Measurements from ENCODE around the gene RRP7A. TPM values are rescaled to one million over a fixed set of nuclear protein-coding genes. Genes with fewer than 3 reads are reported as not detected.
"Not testable (repeated sequence)": the region's sequence is repeated elsewhere in the genome, so short reads cannot be mapped to it uniquely, and the experiment has no call there.

The RRP7A gene
- total RNA-seq, 1 donor from 2014 or later = 27.2 TPM

DNA sequence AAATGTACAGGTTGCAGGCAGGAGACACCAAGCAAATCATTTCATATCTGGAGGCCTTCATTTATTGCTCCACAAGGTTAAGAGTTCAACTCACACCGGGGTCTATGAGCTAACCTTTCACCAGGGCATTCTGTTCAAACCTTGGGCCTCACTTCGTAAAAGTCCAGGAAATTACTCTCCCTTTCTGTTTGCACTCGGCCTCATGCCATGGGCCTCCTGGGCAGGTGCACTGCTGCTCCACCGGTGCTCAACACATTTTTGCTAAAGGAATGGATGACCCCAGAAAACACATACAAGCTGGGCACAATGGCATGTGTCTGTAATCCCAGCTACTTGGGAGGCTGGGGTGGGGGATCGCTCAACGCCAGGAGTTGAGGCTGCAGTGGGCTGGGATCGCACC is 16.6 kb upstream of the RRP7A start:
- no peak for DNase-seq (ENCODE audit: low read depth in 2 of 2)

DNA sequence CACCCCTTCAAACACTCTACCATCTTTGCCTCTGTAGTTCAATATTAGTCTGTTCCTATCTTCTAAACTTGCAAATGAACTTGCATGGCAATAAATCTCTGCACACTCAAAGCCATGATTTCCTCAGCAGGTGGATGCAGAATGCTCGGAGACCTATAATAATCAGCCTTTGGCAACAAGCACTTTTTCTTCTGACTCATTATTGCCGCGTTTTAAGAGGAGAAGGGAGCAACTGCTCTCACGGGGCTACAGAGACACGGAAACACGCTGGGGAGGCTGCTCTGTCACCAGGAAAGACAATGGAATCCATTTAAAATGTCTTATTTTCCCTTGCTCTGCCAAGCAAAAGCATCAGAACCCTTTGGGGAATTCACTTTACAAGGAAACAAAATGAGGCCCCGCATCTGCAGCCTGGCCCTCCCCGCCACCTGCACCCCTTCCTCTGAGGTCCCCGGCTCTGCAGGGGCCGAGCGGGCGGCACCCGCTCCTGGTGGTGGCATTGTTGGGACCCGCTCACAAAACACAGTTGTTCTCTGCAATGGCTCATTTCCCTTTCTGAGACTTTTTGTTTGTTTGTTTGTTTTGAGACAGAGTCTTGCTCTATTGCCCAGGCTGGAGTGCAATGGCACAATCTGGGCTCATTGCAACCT is 15.6 kb upstream of the RRP7A start:
- not testable (repeated sequence) for DNase-seq (ENCODE audit: low read depth in 2 of 2)

GRCh38 chr22:42533638-42533977 is 14.0 kb upstream of the RRP7A start:
- no peak for DNase-seq (ENCODE audit: low read depth in 2 of 2)

- not testable (repeated sequence) for DNase-seq (ENCODE audit: low read depth in 2 of 2)
Observed at GRCh38 chr22:42531401-42532084, 11.9 kb upstream of the RRP7A start.

DNA sequence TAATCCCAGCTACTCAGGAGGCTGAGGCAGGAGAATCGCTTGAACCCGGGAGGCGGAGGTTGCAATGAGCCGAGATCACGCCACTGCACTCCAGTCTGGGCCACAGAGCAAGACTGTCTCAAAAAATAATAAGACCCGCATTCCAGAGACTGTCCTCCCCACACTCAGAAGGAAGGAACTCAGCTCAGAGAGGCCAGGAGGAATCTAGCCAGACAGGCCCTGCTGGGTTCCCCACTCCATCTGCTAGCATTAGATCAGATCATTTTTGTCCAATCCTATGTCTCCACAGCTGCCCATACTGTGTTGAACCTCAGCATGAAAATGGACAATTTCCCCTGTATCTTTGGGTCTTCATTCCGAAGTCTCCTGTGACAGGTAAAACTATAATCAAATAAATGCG is 9.8 kb upstream of the RRP7A start:
- DNase-seq (ENCODE audit: low read depth in 2 of 2) = not testable (repeated sequence)

GRCh38 chr22:42528591-42529307 is 9.2 kb upstream of the RRP7A start:
- no peak for DNase-seq (ENCODE audit: low read depth in 2 of 2)

- no peak for DNase-seq (ENCODE audit: low read depth in 2 of 2)
Observed at GRCh38 chr22:42522546-42522945, 3.0 kb upstream of the RRP7A start.

GRCh38 chr22:42521228-42521546 is 1.6 kb upstream of the RRP7A start:
- no peak for DNase-seq (ENCODE audit: low read depth in 2 of 2)

DNA sequence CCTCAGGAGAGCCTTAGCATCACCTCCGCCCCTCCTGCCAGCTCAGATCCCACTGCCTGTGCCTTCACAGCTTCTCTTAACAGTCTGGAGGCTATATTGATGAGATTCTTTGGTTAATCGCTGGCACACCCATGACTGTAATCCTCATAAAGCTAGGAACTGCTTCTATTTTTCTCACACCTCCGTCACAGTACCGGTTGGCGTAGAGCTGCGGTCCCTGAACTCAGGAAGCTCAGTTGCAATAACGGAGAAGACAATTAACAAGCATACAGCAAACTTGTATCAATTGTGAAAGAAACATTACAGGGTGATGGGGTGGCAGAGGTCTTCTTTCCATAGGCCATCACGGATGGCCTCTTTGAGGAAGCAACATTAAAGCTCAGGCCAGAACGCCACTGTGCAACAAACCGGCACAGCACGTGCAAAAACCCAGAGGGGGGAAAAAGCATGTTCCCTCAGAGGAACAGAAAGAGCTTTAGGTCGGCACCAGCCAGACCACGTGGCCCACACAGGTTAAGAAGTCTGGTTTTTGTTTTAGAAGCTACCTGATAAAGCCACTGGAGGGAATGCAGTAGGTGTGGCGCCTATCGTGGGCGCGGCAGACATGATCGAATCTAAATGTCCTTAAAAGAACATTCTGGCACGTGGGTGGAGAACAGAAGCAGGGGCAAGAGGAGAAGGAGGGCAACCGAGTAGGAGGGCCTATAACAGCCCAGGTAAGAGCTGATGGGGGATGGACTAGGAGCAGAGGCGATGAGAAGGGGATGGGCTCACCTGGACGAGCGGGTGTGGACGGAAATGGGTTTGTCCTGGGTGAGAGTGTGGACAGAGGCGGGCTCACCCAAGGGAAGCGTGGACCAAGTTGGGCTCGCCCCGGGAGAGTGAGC is 715 bp downstream of the RRP7A start:
- not testable (repeated sequence) for DNase-seq (ENCODE audit: low read depth in 2 of 2)

GRCh38 chr22:42517103-42517502 is 2.5 kb downstream of the RRP7A start:
- not testable (repeated sequence) for DNase-seq (ENCODE audit: low read depth in 2 of 2)

- DNase-seq (ENCODE audit: low read depth in 2 of 2) = no peak
Observed at GRCh38 chr22:42515896-42516295, 3.7 kb downstream of the RRP7A start.

GRCh38 chr22:42515304-42515703 is 4.3 kb downstream of the RRP7A start:
- DNase-seq (ENCODE audit: low read depth in 2 of 2) = not testable (repeated sequence)

- DNase-seq (ENCODE audit: low read depth in 2 of 2) = not testable (repeated sequence)
Observed at GRCh38 chr22:42514331-42514730, 5.3 kb downstream of the RRP7A start.

GRCh38 chr22:42512273-42512990 is 7.2 kb downstream of the RRP7A start:
- peak; percentile 63 to 71 for DNase-seq (ENCODE audit: low read depth in 2 of 2)

- DNase-seq (ENCODE audit: low read depth in 2 of 2) = peak in 1 of 2 donors; percentile 34
Observed at GRCh38 chr22:42511401-42511891, 8.2 kb downstream of the RRP7A start.

GRCh38 chr22:42509548-42509947 is 10.0 kb downstream of the RRP7A start:
- peak in 1 of 2 donors; percentile 9 for DNase-seq (ENCODE audit: low read depth in 2 of 2)

DNA sequence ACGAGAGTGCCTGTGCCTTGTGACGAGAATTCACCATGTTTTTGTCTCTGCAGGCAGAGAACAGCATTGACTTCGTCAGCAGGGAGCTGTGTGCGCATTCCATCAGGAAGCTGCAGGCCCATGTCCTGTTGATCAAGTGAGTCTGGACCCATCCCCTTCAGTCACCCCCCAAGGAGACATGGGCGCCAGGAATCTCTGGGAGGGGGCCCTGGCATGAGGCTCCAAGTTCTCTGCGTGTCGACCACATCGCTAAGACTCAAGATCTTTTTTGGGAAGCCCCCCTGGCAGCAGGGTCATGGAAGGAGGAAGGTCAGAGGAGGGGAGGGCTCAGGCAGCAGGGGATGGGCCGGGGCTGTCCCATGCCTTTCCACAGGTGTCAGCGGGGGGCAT is 10.6 kb downstream of the RRP7A start:
- DNase-seq (ENCODE audit: low read depth in 2 of 2) = not testable (repeated sequence)

DNA sequence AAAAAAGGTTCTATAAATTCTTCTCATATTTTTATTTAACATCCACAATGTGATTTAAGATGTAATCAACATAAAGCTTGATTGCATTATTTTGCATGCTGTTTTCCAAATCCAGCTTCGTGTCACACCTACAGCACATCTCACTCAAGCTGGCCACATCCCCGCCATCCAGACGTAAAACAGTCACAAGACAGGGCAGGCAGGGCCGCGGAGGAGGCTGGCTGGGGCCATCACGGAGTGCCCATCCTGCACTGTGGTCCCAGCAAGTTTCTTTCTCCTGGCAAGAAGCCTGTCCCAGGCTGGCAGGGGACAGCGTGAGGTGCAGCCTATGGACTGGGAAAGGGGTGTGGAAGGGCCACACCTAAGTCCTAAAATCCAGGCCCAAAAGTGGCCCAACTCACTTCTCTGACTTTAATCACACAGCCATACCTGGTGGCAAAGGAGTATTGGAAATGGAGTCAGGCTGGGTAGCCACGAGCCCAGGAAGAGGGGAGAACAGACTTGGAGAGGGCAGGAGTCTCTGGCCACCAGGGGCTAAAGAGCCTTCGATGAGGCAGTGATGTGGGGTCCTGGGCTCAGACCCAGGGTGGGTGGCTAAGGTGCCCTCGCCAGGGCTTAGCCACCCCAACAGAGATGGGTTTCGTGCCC is 11.1 kb downstream of the RRP7A start:
- not testable (repeated sequence) for DNase-seq (ENCODE audit: low read depth in 2 of 2)

- no peak for DNase-seq (ENCODE audit: low read depth in 2 of 2)
Observed at GRCh38 chr22:42500836-42501179, 18.8 kb downstream of the RRP7A start.

DNA sequence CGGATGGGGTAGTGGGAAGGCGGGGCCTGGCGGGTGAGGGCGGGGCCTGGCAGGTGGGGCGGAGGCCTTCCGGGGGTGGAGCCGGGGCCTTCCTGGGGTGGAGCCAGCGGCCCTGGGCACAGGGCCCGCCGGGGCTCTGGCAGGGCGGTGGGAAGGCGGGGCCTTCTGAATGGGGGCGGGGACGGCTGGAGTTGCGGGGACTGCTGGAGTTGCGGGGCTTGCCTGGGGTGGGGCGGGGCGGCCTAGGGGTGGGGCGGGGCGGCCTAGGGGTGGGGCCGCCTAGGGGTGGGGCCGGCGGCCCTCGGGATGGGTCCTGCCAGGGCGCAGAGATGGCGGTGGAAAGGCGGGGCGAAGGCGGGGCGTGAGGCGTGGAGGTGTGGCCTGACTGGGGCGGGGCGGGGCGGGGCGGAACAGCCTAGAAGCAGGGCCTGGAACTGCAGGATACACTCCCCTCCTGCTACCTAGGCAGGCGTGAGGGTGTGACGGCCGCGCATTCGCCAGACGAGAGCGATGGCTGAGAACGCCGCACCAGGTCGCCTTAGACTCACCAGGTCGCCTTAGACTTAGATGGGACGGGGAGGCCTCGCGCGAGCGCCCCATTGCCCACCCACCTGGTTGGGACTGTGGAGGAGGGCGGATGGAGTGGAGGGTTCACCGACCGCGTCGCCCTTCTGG is 19.3 kb downstream of the RRP7A start:
- peak; percentile 69 to 78 for DNase-seq (ENCODE audit: low read depth in 2 of 2)

All from lung microvascular endothelial cell (primary cell).